ENCODE data around the gene LARGE1.
"Not testable (repeated sequence)": the region's sequence is repeated elsewhere in the genome, so short reads cannot be mapped to it uniquely, and the experiment has no call there.

Gene LARGE1

DNA sequence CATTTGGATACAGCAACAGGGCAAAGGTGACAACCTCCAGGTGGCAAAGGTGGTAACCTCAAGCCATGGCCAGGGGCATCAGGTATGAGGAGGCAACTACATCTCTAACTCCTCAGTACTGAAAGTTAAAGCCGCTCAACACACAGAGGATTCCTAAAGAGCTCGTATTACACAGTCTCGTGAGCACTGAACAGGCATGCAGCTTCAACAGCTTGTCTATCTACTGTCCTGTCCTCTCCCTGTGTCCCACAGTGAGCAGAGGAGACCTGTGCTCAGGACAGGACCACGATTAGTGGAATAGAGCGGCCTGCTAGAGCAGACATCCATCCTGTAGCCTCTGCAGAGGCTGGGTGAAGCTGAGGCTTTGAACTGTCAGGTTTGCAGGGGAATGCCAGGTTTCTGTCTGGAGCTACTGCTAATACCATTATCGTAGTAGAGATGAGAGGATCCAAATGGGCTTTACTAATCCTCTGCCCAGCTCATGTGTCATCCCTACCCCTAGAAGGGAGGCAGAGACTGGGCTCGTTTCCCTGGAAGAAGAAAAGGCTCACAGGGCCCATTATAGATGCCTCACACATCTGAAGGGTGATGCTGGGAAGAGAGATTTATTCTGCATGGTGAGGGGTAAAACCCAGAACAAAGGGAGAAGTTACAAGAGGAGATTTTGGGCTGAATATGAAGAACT, 415.2 kb downstream of the LARGE1 start:
- in situ Hi-C loops (cut with MboI; ENCODE audit: low sequenced_read_pairs), result no loop called here

DNA sequence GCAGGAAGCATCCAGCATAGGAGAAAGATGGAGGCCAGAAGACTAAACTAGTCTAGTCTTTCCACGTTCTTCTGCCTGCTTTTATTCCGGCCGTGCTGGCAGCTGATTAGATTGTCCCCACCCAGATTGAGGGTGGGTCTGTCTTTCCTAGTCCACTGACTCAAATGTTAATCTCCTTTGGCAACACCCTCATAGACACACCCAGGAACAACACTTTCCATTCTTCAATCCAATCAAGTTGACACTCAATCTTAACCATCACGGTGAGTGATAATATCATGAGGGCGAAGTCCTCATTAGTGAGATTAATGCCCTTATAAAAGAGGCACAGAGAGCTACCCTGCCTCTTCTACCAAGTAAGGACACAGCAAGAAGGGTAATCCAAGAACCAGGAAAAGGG, 424.2 kb downstream of the LARGE1 start:
- in situ Hi-C loops (cut with MboI; ENCODE audit: low sequenced_read_pairs), result no loop called here

DNA sequence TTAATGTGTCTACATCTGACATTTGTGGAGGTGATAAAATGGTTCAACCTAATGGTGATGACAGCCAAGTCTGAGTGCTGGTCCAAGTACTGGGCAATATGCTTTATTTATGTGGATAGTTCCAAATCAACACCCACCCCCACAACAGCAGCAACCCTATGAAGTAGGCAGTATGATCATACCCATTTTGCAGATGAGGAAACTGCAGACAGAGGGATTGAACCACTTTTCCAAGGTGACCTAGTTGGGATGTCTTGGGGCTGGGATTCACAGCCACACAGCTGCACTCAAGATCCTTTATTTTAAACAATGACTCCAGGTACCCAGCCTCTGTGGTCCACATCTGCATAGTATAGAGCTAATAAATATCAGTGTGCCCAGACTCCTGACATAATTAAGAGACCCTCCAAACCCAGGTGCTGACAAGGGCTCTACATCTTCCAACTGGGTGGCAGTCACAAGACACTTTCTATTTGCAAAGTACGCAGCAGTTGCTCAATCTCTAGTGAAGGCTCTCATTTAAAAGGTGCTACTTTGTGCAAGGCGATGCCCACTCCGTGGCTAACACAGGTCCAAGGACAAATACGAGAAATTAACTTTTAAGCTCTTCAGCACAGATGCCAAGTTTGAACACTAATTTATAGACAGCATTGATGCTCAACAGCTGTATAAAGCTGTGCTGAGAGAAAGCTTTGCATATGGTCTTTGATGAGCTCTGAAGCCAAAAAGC, 426.6 kb downstream of the LARGE1 start:
- in situ Hi-C loops (cut with MboI; ENCODE audit: low sequenced_read_pairs), result no loop called here

DNA sequence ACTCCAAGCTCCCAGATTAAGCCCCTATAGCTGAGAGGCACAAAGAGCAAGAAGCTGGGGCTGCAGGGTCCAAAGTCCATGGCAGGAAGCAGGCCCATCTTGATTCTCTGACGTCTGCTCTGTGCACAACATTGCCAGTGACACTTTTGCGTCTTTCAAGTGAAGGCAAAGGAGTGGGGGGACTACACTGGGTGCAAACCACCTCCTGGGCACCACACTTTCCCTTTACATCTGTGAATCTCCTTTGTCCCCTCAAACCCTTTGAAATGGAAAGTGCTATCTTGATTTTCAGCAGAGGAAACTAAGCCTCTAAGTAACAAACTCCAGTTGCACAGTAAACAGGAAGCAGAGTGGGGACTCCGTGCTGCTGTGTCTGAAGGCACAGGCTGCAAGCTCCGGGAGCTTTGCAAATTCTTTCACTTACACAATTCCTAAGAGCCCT, 428.0 kb downstream of the LARGE1 start:
- in situ Hi-C loops (cut with MboI; ENCODE audit: low sequenced_read_pairs), result no loop called here

DNA sequence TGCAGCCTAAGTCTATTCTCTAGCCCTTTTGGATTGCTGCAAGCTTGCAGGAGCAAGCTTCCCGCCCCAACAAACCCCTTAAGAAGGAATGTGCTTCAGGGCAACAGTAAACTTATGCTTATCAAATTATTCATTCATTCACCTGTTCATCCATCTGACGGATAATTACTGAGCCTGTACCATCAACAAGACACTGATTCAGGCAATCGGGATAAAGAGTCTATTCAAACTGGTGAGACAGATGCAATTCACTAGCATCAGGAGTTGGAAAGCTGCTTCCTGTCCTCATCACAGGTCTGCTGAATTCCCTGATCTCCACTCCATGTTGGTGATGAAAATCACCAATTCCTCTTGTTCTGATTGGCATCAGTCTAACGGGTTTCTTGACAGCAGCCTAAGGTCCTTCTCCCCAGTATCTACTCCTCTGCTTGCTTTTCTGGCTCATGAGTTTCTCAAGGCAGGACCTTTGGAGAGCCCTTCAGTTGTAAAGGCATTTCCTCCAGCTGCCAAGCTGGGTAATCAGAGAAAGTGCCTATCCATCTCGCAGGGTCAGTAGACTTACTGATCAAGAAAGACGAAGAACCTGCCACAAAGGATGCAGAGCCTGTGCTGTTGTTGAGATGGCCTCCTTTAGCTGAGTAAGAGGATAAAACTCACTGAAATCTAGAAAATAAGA, 433.1 kb downstream of the LARGE1 start:
- in situ Hi-C loops (cut with MboI; ENCODE audit: low sequenced_read_pairs), result no loop called here

DNA sequence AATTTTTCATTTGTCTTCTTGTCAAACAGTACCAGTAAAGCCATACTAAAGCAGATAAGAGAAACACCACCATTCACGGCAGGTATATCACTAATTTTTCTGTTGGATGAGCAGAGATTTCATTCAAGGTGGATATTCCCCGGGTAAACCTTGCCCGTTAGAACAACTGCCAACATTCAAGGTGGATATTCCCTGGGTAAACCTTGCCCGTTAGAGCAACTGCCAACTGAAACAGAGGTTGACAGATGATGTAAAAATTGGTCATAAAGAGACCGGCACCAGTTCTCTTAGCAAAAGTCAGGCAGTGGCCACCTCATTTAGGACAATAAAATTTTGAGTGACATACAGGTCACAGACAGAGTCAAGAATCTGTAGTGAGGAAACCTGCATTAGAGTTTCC, 438.7 kb downstream of the LARGE1 start:
- in situ Hi-C loops (cut with MboI; ENCODE audit: low sequenced_read_pairs), result no loop called here

DNA sequence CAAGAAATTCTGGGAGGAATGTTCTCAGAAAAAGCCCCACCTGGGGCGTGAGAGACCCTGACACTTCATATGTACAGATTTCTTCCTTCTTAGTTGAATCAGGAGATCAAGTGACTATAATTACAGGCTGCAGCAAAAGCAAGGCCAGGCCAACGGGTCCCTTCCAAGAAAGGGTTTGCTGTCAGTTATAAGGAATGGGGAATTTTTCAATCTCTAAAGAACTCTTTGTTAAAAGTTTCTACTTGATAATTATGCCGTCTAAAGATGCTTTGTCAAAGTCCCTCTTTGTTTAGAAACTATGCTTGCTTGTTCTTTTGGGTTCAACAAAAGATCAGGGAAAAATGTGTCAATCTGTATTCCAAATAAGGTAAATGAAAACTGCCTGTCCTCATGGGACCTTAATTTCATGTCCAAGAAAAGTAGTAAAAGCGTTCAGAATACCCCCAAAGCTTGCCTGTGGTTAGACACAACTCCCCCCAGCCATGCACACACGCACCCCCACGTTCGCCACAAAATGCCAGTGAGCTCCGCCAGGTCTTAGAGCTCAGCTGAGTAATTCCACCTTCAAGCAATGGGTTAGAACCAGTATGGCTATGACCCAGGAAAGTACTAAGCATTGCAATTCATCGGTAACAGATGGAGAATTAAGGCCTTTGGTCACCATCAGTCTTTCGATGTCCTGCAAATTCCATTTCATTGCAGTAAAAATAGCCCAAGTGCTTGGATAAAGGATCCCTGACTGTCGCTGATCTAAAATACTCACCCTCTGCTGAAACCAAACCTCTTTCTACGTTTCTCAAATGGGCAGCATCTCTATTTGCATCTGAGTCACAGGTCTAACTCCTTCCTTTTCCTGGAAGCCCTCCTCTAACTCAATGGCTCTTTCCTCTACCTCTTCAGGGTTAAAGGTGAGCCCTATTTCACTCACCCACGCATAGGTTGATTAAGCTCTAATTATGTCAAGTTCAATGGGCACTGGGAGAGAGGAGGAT, 442.9 kb downstream of the LARGE1 start:
- in situ Hi-C loops (cut with MboI; ENCODE audit: low sequenced_read_pairs), result no loop called here

DNA sequence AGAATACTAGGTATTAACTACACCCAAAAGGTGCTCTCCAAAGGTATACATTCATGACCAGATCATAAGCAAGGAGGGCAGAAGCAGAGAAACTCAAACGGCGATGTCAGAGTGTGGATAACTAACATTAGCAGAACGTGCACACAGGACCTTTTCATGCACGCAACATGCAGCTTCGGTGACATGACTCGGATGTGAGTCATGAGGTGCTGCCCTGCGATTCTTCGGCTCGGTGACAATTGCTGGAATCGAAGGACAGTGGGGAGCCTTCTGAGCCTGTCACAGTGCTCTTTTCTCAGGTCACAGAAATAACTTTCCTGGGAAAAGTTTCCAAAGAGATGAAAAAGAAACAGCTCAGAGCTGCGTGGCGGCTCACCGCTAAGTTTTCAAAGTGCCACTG, 443.6 kb downstream of the LARGE1 start:
- in situ Hi-C loops (cut with MboI; ENCODE audit: low sequenced_read_pairs), result no loop called here

DNA sequence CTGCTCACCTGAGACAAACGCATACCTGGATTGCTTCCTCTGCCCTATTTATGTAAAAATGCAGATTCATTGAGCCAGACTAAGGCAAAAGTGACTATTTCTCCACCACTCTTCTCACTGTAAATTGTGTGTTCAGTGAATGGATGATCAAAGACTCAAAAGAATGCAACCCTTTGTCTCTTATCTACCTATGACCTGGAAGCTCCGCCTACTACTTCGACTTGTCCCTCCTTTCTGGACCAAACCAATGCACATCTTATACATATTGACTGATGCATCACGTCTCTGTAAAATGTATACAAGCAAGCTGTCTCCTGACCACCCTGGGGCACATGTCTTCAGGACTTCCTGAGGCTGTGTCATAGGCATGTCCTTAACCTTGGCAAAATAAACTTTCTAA, 444.1 kb downstream of the LARGE1 start:
- in situ Hi-C loops (cut with MboI; ENCODE audit: low sequenced_read_pairs), result no loop called here

DNA sequence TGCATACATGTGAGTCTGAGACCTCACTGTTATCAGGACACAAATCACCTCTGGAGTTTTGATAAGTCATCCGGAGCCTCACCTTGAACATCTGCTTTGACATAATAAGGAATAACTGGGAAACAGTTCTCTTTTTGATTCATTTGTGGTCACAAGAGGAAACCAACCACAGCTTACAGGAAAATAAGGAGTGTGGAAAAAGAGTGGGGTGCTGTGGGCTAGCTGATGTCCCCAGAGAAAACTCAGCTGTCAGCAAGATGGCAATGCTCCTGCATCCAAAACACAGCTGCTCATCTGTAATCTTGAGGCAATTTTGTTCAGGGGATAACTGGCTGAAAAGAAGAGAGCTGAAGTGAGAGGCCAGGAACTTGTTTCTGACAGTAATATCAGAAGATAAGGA, 445.7 kb downstream of the LARGE1 start:
- in situ Hi-C loops (cut with MboI; ENCODE audit: low sequenced_read_pairs), result no loop called here

DNA sequence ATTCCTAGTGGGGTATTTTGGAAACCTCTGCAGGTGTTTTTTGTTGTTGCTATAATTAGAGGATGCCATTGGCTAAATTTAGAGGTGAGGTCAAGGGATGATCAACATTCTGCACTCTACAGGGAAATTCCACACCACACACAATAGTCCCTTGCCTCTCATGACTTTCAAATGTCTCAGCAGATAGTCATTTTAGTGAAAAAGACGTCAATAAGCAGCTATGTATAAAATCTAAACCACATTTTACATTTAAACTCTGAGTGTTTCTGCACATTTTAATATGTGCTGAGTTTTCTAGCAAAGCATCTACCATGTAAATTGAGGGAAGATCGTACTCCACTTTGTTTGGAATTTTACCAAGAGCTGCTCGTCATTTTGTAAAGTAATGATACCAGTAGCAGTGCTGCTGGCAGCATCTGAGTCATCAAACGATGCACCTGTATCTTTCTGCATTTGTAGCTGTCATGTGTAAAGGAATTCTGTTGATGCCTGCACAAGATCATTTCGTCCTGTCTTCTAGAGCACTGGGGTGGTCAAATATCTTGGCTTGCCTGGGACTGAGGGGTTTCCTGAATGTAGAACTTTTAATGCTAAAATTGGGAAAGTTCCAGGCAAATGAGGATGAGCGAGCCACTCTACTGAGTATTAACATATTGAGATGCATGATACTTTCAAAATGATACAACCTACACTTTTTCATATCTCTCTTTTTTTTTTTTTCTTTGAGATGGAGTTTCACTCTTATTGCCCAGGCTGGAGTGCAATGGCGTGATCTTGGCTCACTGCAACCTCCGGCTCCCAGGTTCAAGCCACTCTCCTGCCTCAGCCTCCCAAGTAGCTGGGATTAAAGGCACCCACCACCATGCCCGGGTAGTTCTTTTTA, 447.6 kb downstream of the LARGE1 start:
- in situ Hi-C loops (cut with MboI; ENCODE audit: low sequenced_read_pairs), result no loop called here

DNA sequence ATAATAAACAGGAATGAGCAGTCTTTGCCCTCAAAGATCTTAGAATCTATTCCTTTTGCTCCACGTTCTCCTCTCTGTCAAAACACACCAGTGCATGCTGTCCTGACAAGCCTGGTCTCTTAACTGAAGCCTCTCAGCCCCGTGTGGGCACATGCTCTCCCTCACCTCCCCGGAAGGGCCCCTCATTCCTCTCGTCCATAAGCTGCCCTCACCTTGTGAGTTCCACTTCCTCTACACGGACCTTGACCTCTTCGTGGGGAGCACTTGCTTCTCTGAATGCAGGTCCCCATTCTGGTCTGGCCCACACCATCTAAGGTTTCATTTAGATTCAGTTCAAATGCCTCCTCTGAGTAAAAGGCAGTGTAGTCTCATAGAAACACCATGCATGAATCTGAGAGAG, 449.8 kb downstream of the LARGE1 start:
- in situ Hi-C loops (cut with MboI; ENCODE audit: low sequenced_read_pairs), result no loop called here

DNA sequence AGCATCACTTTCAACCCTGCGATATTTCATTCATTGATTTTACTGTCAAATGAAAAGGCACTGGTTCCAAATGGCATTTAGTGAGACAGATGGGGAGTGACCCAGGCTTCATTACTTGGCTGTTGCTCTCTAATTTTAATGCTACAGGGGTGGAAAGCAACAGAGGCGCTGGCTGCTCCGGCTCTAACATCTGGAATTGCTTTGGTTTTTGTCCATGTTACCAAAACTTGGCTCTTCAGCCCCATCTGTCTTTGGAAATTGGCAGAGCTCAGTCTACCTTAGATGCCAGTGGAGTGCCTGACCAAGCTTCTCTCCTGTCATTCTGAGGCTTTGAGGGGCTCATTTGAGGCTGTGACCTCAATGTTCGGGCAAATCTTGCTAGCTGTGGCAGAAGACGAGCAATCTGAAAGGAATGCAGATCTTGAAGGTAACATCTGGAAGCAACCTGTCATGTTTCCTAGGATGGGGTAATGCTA, 452.6 kb downstream of the LARGE1 start:
- in situ Hi-C loops (cut with MboI; ENCODE audit: low sequenced_read_pairs), result no loop called here

DNA sequence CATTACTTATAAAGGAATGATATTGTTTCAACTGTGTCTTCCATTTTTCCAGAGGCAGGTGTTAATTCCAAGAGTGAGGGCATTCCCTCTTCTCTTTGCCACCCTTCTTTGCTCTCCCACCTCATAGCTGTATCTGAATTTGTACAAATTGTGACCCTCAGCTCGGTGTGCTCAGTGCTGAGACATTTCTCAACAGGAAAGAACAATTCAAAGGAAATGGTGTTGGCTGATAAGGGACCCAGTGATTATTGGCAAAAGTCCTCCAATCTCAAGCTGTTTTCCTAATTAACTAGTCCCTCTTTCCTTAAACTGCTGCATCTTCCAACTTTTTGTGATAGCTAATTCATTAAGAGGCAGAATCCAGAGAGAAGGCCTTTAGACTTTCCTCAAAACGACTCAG, 453.2 kb downstream of the LARGE1 start:
- in situ Hi-C loops (cut with MboI; ENCODE audit: low sequenced_read_pairs), result no loop called here

DNA sequence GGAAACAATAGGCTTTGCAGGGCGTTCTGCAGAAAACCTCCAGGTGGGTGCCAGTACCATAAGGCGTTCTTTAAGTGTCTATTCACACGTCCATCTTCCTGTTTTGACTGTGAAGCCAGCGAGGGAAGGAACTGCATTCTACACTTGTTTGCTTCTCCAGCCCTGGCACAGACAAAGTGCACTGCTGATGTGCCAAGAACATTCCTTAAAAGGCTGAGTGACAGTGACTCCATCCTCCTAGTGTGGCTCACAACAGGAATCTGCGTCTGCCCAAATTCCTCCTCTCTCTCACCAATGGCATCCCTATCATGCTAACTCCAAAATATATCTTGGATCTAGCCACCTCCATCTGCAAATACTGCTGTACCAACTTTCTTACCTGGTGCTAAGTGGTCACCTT, 454.7 kb downstream of the LARGE1 start:
- in situ Hi-C loops (cut with MboI; ENCODE audit: low sequenced_read_pairs), result no loop called here

DNA sequence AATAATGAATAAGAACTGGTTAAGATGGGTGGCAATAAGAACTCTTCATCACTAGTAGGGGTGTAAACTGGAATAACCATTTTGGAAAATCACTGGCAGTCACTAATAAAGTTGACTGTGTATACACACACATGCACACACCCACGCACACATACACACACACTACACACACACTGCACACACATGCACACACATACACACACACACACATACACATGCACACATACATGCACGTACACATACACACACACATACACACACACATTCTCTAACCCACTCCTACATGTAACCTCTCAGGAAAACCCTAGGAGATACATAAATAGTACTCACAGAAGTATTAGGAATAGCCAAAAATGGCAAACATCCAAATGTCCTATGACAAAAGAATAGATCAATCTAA, 455.6 kb downstream of the LARGE1 start:
- in situ Hi-C loops (cut with MboI; ENCODE audit: low sequenced_read_pairs), result no loop called here

DNA sequence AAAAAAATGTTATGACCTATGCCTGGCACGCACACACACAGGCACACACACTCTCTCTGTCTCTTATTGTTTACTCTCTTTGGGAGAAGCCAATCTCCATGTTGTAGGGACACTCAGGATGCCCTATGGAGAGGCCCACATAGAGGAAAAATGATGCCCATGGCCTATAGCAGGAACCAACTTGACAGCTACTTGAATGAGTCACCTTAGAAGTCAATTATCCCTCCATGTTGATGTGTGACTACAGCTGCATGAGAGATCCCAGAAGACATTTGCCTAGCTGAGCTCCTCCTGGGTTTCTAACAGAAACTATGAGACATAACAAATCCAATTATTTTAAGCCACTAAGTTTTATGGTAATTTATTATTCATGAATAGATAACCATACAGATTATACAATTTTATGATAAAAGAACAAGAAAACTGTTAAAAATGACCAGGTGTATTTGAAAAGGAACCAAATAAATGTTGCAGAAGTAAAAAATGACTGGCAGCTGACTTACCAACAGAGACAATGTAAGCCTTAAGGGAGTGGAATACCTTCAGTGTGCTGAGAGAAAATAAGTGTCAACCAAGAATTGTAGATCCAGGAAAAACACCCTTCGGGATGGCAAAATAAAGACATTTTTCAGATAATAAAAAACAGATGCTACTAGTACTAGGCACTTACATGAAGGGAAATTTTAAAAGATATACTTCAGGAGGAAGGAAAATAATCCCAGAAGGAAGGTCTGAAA, 458.4 kb downstream of the LARGE1 start:
- in situ Hi-C loops (cut with MboI; ENCODE audit: low sequenced_read_pairs), result no loop called here

DNA sequence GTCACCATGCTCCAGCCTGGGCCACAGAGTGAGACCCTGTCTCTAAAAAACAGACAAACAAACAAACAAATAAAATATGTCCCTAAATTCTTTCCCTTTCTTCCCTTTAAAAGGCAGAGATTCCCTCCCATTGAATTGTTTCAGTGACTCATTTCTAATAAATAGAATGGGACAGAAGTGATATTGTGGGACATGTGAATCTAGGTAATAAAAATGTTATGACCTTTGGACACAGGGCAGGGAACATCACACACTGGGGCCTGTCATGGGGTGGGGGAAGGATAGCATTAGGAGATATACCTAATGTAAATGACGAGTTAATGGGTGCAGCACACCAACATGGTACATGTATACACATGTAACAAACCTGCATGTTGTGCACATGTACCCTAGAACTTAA, 459.0 kb downstream of the LARGE1 start:
- in situ Hi-C loops (cut with MboI; ENCODE audit: low sequenced_read_pairs), result not testable (repeated sequence)

DNA sequence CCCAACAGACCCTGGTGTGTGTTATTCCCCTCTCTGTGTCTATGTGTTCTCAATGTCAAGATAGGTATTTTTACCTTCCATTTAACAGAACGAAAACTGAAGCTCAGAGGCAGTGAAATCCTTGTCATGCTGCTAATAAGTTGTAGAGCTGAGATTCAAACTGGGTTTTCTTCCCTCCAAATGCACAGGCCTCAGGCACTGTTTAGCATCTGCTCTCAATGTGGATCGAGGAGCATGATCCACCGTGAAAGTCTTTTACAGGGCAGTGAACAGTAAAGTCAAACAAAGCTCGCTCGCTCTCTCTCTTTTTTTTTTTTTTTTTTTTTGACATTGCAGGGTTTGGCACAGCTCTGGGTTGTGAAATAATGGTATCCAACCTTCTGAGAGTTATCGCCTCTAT, 461.1 kb downstream of the LARGE1 start:
- in situ Hi-C loops (cut with MboI; ENCODE audit: low sequenced_read_pairs), result no loop called here
